IPS-15b (cell line): ENCODE measurements around the gene ASPA.

Experiments used
- H3K27me3 ChIP-seq: one replicate; pipeline ENCODE4 v1.6.1; 2013; ENCODE audit warnings: low read length; ENCODE audit not compliant: control insufficient read depth, insufficient read depth
- H3K36me3 ChIP-seq: one replicate; pipeline ENCODE4 v1.6.1; 2013; ENCODE audit warnings: low read length; ENCODE audit not compliant: control insufficient read depth, insufficient read depth
- H3K4me1 ChIP-seq: one replicate; pipeline ENCODE4 v1.6.1; 2013; ENCODE audit warnings: mild to moderate bottlenecking, low read length; ENCODE audit not compliant: control insufficient read depth, insufficient read depth
- H3K4me3 ChIP-seq: one replicate; pipeline ENCODE4 v1.5.1; 2013; ENCODE audit warnings: low read depth, low read length
- H3K9ac ChIP-seq: one replicate; pipeline ENCODE4 v1.6.1; 2013; ENCODE audit warnings: low read depth, mild to moderate bottlenecking, low read length
- H3K9me3 ChIP-seq: one replicate; pipeline ENCODE4 v1.6.1; 2013; ENCODE audit warnings: mild to moderate bottlenecking, low read length; ENCODE audit not compliant: control insufficient read depth, insufficient read depth

The ASPA gene

DNA sequence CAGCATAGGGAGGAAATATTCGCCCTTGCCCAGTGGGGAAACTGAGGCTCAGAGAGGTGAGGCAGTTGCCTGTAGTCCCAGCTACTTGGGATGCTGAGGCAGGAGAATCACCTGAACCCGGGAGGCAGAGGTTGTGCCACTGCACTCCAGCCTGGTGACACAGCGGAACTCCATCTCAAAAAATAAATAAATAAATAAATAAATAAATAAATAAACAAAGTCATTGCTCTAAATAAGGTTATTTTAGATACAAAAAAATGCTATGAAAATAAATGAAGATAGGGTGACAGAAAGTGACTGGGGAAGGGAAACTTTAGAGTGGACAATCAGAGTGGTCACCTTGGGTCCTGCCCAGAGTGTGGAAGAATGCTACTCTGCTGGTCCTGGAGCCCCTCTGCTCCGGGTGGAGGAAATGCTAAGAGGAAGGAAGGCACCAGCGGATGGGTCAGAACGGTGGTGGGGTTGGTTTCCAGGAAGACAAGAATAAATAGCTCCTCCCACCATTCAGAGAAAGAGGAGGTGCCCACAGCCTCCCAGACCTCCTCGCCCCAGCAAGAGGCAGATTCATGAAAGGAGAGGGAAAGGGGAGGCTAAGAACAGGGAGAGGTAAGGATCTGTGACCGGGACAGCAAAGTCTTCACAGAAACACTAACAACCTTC, 64.2 kb downstream of the ASPA start:
- Histone ChIP-seq H3K27me3 (no peaks in the 10 kb centered on the region), H3K4me1 (no peaks in the 10 kb centered on the region), H3K36me3 (no peaks in the 10 kb centered on the region), H3K9ac (no peak overlapping the region), H3K4me3 (no peak overlapping the region), H3K9me3 (no peaks in the 10 kb centered on the region)

- H3K4me3 ChIP-seq = no peak overlapping the region
- H3K27me3 ChIP-seq = no peaks in the 10 kb centered on the region
- no peaks in the 10 kb centered on the region for H3K36me3 ChIP-seq
- no peak overlapping the region for H3K9ac ChIP-seq
- no peaks in the 10 kb centered on the region for H3K4me1 ChIP-seq
- no peaks in the 10 kb centered on the region for H3K9me3 ChIP-seq
Measured at GRCh38 chr17:3542410-3543088, 66.8 kb downstream of the ASPA start.

GRCh38 chr17:3543453-3543852, 67.7 kb downstream of the ASPA start:
- Histone ChIP-seq H3K9me3 (no peaks in the 10 kb centered on the region), H3K27me3 (no peaks in the 10 kb centered on the region), H3K4me3 (no peak overlapping the region), H3K9ac (no peak overlapping the region), H3K4me1 (no peaks in the 10 kb centered on the region), H3K36me3 (no peaks in the 10 kb centered on the region)

DNA sequence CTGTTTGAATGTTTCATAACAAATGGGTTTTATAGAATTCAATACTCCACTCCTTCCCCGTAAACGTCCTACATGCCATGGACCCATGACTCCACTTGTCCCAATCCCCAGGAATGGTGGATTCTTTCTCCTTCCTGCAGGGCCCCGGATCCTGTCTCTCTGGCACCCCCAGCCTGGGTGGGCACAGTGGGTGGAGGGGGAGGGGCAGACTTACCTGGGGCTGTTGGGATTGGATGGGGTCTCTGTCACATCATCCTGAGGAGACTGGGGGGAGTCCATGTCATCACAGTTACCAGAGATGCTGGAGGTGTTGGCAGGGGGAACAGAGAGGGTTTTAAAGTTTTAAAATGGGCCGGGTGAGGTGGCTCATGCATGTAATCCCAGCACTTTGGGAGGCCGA, 68.6 kb downstream of the ASPA start:
- Histone ChIP-seq H3K36me3 (no peaks in the 10 kb centered on the region), H3K9ac (no peak overlapping the region), H3K27me3 (no peaks in the 10 kb centered on the region), H3K4me3 (no peak overlapping the region), H3K4me1 (no peaks in the 10 kb centered on the region), H3K9me3 (no peaks in the 10 kb centered on the region)

- H3K27me3 ChIP-seq = no peaks in the 10 kb centered on the region
- no peak overlapping the region for H3K4me3 ChIP-seq
- no peaks in the 10 kb centered on the region for H3K9me3 ChIP-seq
- no peaks in the 10 kb centered on the region for H3K4me1 ChIP-seq
- no peak overlapping the region for H3K9ac ChIP-seq
- H3K36me3 ChIP-seq = no peaks in the 10 kb centered on the region
Measured at GRCh38 chr17:3545151-3545550, 69.4 kb downstream of the ASPA start.

- H3K4me1 ChIP-seq = no peaks in the 10 kb centered on the region
- no peaks in the 10 kb centered on the region for H3K27me3 ChIP-seq
- no peaks in the 10 kb centered on the region for H3K36me3 ChIP-seq
- no peaks in the 10 kb centered on the region for H3K9me3 ChIP-seq
- no peak overlapping the region for H3K9ac ChIP-seq
- no peak overlapping the region for H3K4me3 ChIP-seq
Measured at GRCh38 chr17:3546521-3546920, 70.7 kb downstream of the ASPA start.

- no peak overlapping the region for H3K4me3 ChIP-seq
- no peak overlapping the region for H3K9ac ChIP-seq
- no peaks in the 10 kb centered on the region for H3K36me3 ChIP-seq
- no peaks in the 10 kb centered on the region for H3K27me3 ChIP-seq
- H3K9me3 ChIP-seq = no peaks in the 10 kb centered on the region
- H3K4me1 ChIP-seq = no peaks in the 10 kb centered on the region
Measured at GRCh38 chr17:3546997-3547396, 71.2 kb downstream of the ASPA start.

- no peaks in the 10 kb centered on the region for H3K36me3 ChIP-seq
- no peaks in the 10 kb centered on the region for H3K27me3 ChIP-seq
- no peak overlapping the region for H3K4me3 ChIP-seq
- no peaks in the 10 kb centered on the region for H3K9me3 ChIP-seq
- no peak overlapping the region for H3K9ac ChIP-seq
- no peaks in the 10 kb centered on the region for H3K4me1 ChIP-seq
Measured at GRCh38 chr17:3547628-3548027, 71.8 kb downstream of the ASPA start.

GRCh38 chr17:3549610-3550162, 73.9 kb downstream of the ASPA start:
- Histone ChIP-seq H3K36me3 (no peaks in the 10 kb centered on the region), H3K9ac (no peak overlapping the region), H3K9me3 (no peaks in the 10 kb centered on the region), H3K4me1 (no peaks in the 10 kb centered on the region), H3K27me3 (no peaks in the 10 kb centered on the region), H3K4me3 (no peak overlapping the region)

DNA sequence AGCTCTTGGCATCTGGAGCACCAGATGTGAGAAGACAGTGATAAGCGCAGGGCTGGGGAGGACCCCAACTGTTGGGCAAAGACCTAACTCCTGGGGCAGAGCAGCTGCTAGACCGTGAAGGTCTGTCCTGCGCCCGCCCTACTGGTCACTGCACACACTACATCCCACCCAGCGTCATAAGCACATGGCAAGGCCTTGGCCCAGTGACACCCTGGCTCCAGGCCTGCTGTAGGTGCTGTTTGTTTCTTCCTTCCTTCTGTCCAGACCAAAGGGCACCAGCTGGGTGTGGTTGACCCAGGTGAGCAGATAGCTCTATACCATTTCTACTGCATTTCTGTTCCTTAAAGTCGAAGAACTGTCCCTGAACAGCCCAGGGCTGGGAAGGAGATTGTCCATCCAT, 75.4 kb downstream of the ASPA start:
- Histone ChIP-seq H3K36me3 (no peaks in the 10 kb centered on the region), H3K27me3 (no peaks in the 10 kb centered on the region), H3K9me3 (no peaks in the 10 kb centered on the region), H3K9ac (no peak overlapping the region), H3K4me3 (no peak overlapping the region), H3K4me1 (no peaks in the 10 kb centered on the region)

DNA sequence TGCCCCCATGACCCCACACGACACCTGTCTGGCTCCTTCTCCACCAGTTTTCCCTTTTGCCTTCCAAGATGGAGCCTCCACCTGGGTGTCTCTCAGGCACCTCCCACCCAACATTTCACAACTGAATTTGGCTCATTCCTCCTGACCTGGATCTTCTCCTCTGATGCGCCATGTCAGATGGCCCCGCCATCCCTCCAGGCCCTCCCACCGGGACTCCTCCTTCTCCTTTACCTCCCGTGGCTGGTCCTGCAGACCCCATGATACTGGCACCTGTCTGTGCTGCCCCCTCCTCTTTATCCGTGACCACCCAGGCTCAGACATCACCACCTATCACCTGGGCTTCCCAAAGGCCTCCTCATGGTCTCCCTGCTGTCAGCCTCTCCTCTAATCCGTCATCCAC, 77.1 kb downstream of the ASPA start:
- no peak overlapping the region for H3K9ac ChIP-seq

More for the DNA sequence above, 77.1 kb downstream of the ASPA start:
- H3K4me1 ChIP-seq = no peaks in the 10 kb centered on the region
- no peaks in the 10 kb centered on the region for H3K9me3 ChIP-seq
- H3K4me3 ChIP-seq = no peak overlapping the region
- H3K27me3 ChIP-seq = no peaks in the 10 kb centered on the region
- H3K36me3 ChIP-seq = no peaks in the 10 kb centered on the region
